Stomach (tissue), 9 donors: ENCODE results near the gene PLXND1. TPM values are rescaled to one million over a fixed set of nuclear protein-coding genes. Genes with fewer than 3 reads are reported as not detected.

Experiments
- DNase-seq, 2 donors: peaks; one replicate each; pipeline versions ENCODE4 v3.0.0 to v3.0.0-alpha.2; 2013 to 2019
- H3K27ac ChIP-seq, 5 donors: fragments of 200-600 bp in 4 of 5; sonication (generic) in 4 of 5; one replicate each; pipeline ENCODE4 v1.5.1; 2013 to 2019; ENCODE audit warnings: mild to moderate bottlenecking in 1 of 5, moderate library complexity in 1 of 5
- H3K27me3 ChIP-seq, 3 donors: fragments of 200-600 bp; sonication (generic); one replicate each; pipeline ENCODE4 v1.5.1; 2017 to 2019; ENCODE audit warnings: mixed run types in 1 of 3
- H3K36me3 ChIP-seq, 4 donors: fragments of 200-600 bp; sonication (generic); 1 replicate in 3 of 4; 2 replicates in 1 of 4; pipeline ENCODE4 v1.5.1; 2016 to 2019
- H3K4me1 ChIP-seq, 4 donors: fragments of 200-600 bp; sonication (generic); one replicate each; pipeline ENCODE4 v1.5.1; 2016 to 2019
- H3K4me3 ChIP-seq, 4 donors: fragments of 200-600 bp; sonication (generic) in 3 of 4; one replicate each; pipeline ENCODE4 v1.5.1; 2016 to 2019; ENCODE audit warnings: mild to moderate bottlenecking in 1 of 4
- H3K9me3 ChIP-seq, 4 donors: fragments of 200-600 bp; sonication (generic); one replicate each; pipeline ENCODE4 v1.5.1; 2016 to 2019
- CTCF ChIP-seq, 7 experiments: fragments of 450-650 bp in 4 of 7; fragments of 200-600 bp in 3 of 7; sonication (generic) in 3 of 7; IDR thresholded peaks; one replicate each; pipeline ENCODE4 v1.5.1; 2016 to 2019; ENCODE audit warnings: antibody characterized with exemption in 7 of 7, control low read depth in 2 of 7, mild to moderate bottlenecking in 1 of 7
- EP300 ChIP-seq: sonication (generic); formaldehyde crosslinking; IDR thresholded peaks from one replicate; pipeline ENCODE4 v1.6.1; 2017; ENCODE audit warnings: antibody characterized with exemption
- POLR2A ChIP-seq, 4 donors: fragments of 450-650 bp; IDR thresholded peaks; one replicate each; pipeline ENCODE4 v1.6.1; 2016; ENCODE audit warnings: antibody characterized with exemption in 4 of 4, control low read depth in 2 of 4, mild to moderate bottlenecking in 1 of 4, moderate library complexity in 1 of 4
- POLR2AphosphoS5 ChIP-seq, 3 donors: sonication (generic); formaldehyde crosslinking; IDR thresholded peaks; one replicate each; pipeline ENCODE4 v1.6.1; 2016; ENCODE audit warnings: antibody characterized with exemption in 3 of 3
- WGBS, 5 donors: extraction: QIAGEN DNeasy Blood & Tissue Kit in 3 of 5; methylation state at CpG; one replicate each; pipeline versions ENCODE4 v1.1.5 to v1.1.7; 2013 to 2018; 5-methylcytosine and 5-hydroxymethylcytosine counted together
- intact Hi-C: fragments of 100-400 bp; cut with DNase I; formaldehyde crosslinking; loops from one replicate; pipeline ENCODE4 v1.15.1; 2023; ENCODE audit warnings: low total_unique reads
- polyA plus RNA-seq, 3 donors: library from polyadenylated mRNA; stranded (reverse); fragments of 200-250 nt; gene quantifications; one replicate each; pipeline ENCODE4 v1.2.3, GENCODE V29; 2013
- total RNA-seq, 5 donors: library from RNA; depleted of rRNA; stranded (reverse); fragments of >200 nt; gene quantifications; one replicate each; pipeline versions ENCODE4 v1.1.0 to v1.2.3, GENCODE V29; 2014 to 2016
- donor health status: healthy with polysubstance abuse.
- donor health status: Bipolar disorder and iron deficiency.
- donor health status: healthy.

PLXND1 gene
- total and polyA plus RNA-seq, 8 donors, result 22.6 to 251 (median 58.6) TPM

GRCh38 chr3:129575233-129575996, 31.1 kb downstream of the PLXND1 start:
- intact Hi-C loops, result no loop called here

DNA sequence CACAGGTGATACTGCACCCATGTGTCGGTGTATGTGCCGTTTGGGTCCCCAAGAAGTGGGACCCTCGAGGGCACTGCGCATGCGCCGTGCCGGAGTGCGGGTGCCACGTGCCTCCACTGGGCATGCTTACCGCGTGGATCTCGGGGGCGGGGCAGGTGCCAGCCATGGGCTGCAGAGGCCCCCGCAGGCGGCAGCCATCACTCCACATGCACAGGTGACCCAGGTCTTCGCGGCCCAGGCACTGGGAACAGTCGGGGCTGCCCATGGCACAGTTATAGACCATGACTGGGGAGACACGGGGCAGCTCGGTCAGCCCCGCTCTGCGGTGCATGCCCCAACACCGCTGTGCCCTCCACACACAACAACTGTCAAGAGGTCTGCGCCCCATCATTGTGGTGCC, 32.3 kb downstream of the PLXND1 start:
- Histone ChIP-seq H3K9me3 (no peaks in the 10 kb centered on the region), H3K27me3 (no peaks in the 10 kb centered on the region), H3K36me3 (peaks cover 37 to 78% (median 62%) of the 10 kb centered on the region in 4 donors), H3K4me1 (peaks cover 19 to 33% (median 29%) of the 10 kb centered on the region in 4 donors), H3K4me3 (no peak overlapping the region), H3K27ac (no peak overlapping the region)
- TF ChIP-seq POLR2AphosphoS5 (IDR thresholded peaks at IDR 0.05), result no peak
- TF ChIP-seq CTCF (IDR thresholded peaks at IDR 0.05), result no peak
- no peak for TF ChIP-seq EP300
- no peak for TF ChIP-seq POLR2A (IDR thresholded peaks at IDR 0.05)
- 96 to 97% (median 97%) methylated on average over 15 to 24 of the region's 24 CpGs for WGBS, 5 donors
- DNase-seq, result no peak
- intact Hi-C loops, result no loop called here

More at GRCh38 chr3:129575233-129575996, 31.1 kb downstream of the PLXND1 start:
- Histone ChIP-seq H3K27ac (peak overlapping the region in 4 of 5 donors; percentile 72 to 87 (median 80)), H3K36me3 (peaks cover 28 to 78% (median 53%) of the 10 kb centered on the region in 4 donors), H3K9me3 (no peaks in the 10 kb centered on the region), H3K4me1 (peaks cover 19 to 34% (median 31%) of the 10 kb centered on the region in 4 donors), H3K4me3 (no peak overlapping the region), H3K27me3 (no peaks in the 10 kb centered on the region)
- 86 to 90% (median 89%) methylated on average over 15 to 19 of the region's 19 CpGs for WGBS, 5 donors
- no peak for DNase-seq
- TF ChIP-seq POLR2AphosphoS5 (IDR thresholded peaks at IDR 0.05) (no peak), CTCF (IDR thresholded peaks at IDR 0.05) (no peak)

DNA sequence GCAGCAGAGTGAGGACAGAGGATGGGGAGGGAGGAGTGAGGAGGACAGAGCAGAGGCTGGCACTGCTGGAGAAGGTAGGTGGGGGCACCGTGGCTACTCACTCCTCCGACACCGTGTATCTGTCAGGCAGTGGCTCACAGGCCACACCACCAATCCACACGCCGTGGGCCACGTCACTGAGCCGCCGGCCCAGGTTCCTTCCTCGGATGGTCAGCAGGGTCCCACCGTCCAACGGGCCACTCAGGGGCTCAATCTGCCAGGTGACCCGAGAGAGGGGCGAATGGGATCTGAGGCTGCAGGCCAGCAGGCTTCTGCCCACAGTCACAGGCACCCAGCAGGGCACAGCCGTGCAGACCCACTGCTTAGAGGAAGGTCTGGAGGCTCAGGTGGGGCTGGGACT, 33.0 kb downstream of the PLXND1 start:
- Histone ChIP-seq H3K27ac (no peak overlapping the region), H3K4me3 (no peak overlapping the region), H3K4me1 (peaks cover 19 to 26% (median 24%) of the 10 kb centered on the region in 4 donors), H3K27me3 (no peaks in the 10 kb centered on the region), H3K9me3 (no peaks in the 10 kb centered on the region), H3K36me3 (peaks cover 37 to 75% (median 63%) of the 10 kb centered on the region in 4 donors)
- intact Hi-C loops, result no loop called here
- no peak for DNase-seq
- WGBS, 5 donors, result 93 to 96% (median 94%) methylated on average over 13 to 14 of the region's 14 CpGs
- TF ChIP-seq CTCF (IDR thresholded peaks at IDR 0.05), result no peak
- TF ChIP-seq POLR2AphosphoS5 (IDR thresholded peaks at IDR 0.05), result no peak
- TF ChIP-seq EP300, result no peak
- no peak for TF ChIP-seq POLR2A (IDR thresholded peaks at IDR 0.05)

GRCh38 chr3:129572603-129573002, 33.9 kb downstream of the PLXND1 start:
- peaks cover 37 to 79% (median 63%) of the 10 kb centered on the region in 4 donors for H3K36me3 ChIP-seq
- H3K4me1 ChIP-seq, result peaks cover 13 to 21% (median 16%) of the 10 kb centered on the region in 4 donors
- intact Hi-C loops, result no loop called here
- WGBS, 5 donors, result 86 to 98% (median 94%) methylated on average over 8 to 18 of the region's 18 CpGs
- no peak overlapping the region for H3K4me3 ChIP-seq
- H3K9me3 ChIP-seq, result no peaks in the 10 kb centered on the region
- no peak overlapping the region for H3K27ac ChIP-seq
- no peaks in the 10 kb centered on the region for H3K27me3 ChIP-seq
- no peak for DNase-seq
- TF ChIP-seq POLR2A (IDR thresholded peaks at IDR 0.05), result no peak
- no peak for TF ChIP-seq CTCF (IDR thresholded peaks at IDR 0.05)
- TF ChIP-seq EP300, result no peak
- no peak for TF ChIP-seq POLR2AphosphoS5 (IDR thresholded peaks at IDR 0.05)
